ENCODE measurements around the gene ITGA2. TPM values are rescaled to one million over a fixed set of nuclear protein-coding genes. Genes with fewer than 3 reads are reported as not detected.

The ITGA2 gene
- total and polyA plus RNA-seq, 2 of the 8 experiments (the other 6 are each of a cell fraction or from before 2014, with no cell fraction given), result 1.4 to 7.7 TPM

- Histone ChIP-seq H4K5ac (ENCODE audit: insufficient read length, low read depth, low read length) (no peak overlapping the region), H2AFZ (ENCODE audit: low read length) (no peak overlapping the region), H3K56ac (replicated peaks; ENCODE audit: insufficient read length, low read depth, low read length) (no peak overlapping the region), H3K4me1 (replicated peaks in 1 of 4; ENCODE audit: control insufficient read depth in 3 of 4, insufficient read depth in 4 of 4, low read length in 3 of 4) (no peaks in the 10 kb centered on the region), H3K79me2 (ENCODE audit: control insufficient read depth in 1 of 2, insufficient read depth in 2 of 2, low read length in 2 of 2) (no peaks in the 10 kb centered on the region), H2BK15ac (ENCODE audit: low read length) (no peak overlapping the region), H3K9ac (replicated peaks in 1 of 4; ENCODE audit: extremely low read depth in 1 of 4, low read depth in 3 of 4, low read length in 3 of 4) (no peak overlapping the region), H3K36me3 (ENCODE audit: control insufficient read depth in 2 of 4, insufficient read depth in 4 of 4, low read length in 3 of 4) (no peaks in the 10 kb centered on the region), H3K27ac (ENCODE audit: low read depth, low read length) (no peak overlapping the region), H3K14ac (ENCODE audit: insufficient read length) (no peak overlapping the region), H2BK20ac (ENCODE audit: low read length) (no peak overlapping the region), H3K4ac (replicated peaks; ENCODE audit: insufficient read length, low read depth, low read length) (no peak overlapping the region), H3K27me3 (replicated peaks in 1 of 4; ENCODE audit: control insufficient read depth in 3 of 4, extremely low read depth in 1 of 4, insufficient read depth in 3 of 4, low read length in 3 of 4) (no peaks in the 10 kb centered on the region), H2BK5ac (ENCODE audit: low read depth, low read length) (no peak overlapping the region), H4K91ac (replicated peaks; ENCODE audit: insufficient read length, low read length) (no peak overlapping the region), H4K20me1 (replicated peaks in 1 of 2; ENCODE audit: control insufficient read depth in 1 of 2, insufficient read depth in 2 of 2, low read length in 2 of 2) (no peaks in the 10 kb centered on the region), H3K9me3 (ENCODE audit: insufficient read depth in 2 of 2, low read depth in 1 of 2, low read length in 1 of 2) (no peaks in the 10 kb centered on the region), H3K23ac (ENCODE audit: insufficient read length) (no peak overlapping the region), H2BK12ac (ENCODE audit: low read depth, low read length) (no peak overlapping the region), H3K79me1 (ENCODE audit: low read depth, low read length) (no peaks in the 10 kb centered on the region), H2BK120ac (replicated peaks; ENCODE audit: low read depth, low read length) (no peak overlapping the region), H4K8ac (ENCODE audit: extremely low read depth, insufficient read depth, low read length) (no peak overlapping the region), H2AK5ac (ENCODE audit: low read depth, low read length) (no peak overlapping the region), H3K23me2 (ENCODE audit: low read depth, low read length) (no peaks in the 10 kb centered on the region), H3K18ac (ENCODE audit: extremely low read depth, low read length) (no peak overlapping the region), H3K4me2 (ENCODE audit: insufficient read depth in 1 of 2, low read depth in 2 of 2, low read length in 2 of 2) (no peak overlapping the region), H3K4me3 (ENCODE audit: extremely low read depth in 1 of 4, insufficient read depth in 2 of 4, low read depth in 3 of 4, low read length in 4 of 4) (no peak overlapping the region)
- 97% methylated on average over 3 of the region's 3 CpGs; no CpG with 5 or more reads in 1 of the 2 experiments for WGBS, 2 experiments (ENCODE audit: extremely low coverage in 1 of 2, insufficient coverage in 1 of 2, insufficient read length in 1 of 2, insufficient replicate concordance in 2 of 2, low coverage in 1 of 2, low lambda C conversion rate in 2 of 2, missing lambda C conversion rate in 1 of 2)
- no peak for DNase-seq (ENCODE audit: low read depth in 1 of 2, low spot score in 2 of 2)
- no peak for FAIRE-seq
- POLR2A ChIA-PET (ENCODE audit: partially characterized antibody), result no interaction called here
- CTCF ChIA-PET (ENCODE audit: partially characterized antibody), result interaction anchor here (1.6 to 5.3 kb wide), 10 partner anchors 11 to 164 kb away, joined by 4 to 72 read pairs (median 24); partner anchors contain the start of gene ITGA2
- TF ChIP-seq PHF8 (conservative IDR thresholded peaks at IDR 0.05; ENCODE audit: low read depth, low read length), result no peak
- TF ChIP-seq CREB1 (IDR thresholded peaks at IDR 0.05), result no peak
- TF ChIP-seq TAF1 (IDR thresholded peaks at IDR 0.05; ENCODE audit: low read depth, low read length), result no peak
- TF ChIP-seq ZNF274 (IDR thresholded peaks at IDR 0.05; ENCODE audit: borderline replicate concordance, extremely low read depth, low read length), result no peak
- no peak for TF ChIP-seq BACH1 (IDR thresholded peaks at IDR 0.05; ENCODE audit: low read length)
- no peak for TF ChIP-seq SP1 (IDR thresholded peaks at IDR 0.05; ENCODE audit: low read depth, low read length)
- no peak for TF ChIP-seq KDM1A (IDR thresholded peaks at IDR 0.05; ENCODE audit: borderline replicate concordance, low read length)
Measured at GRCh38 chr5:52950686-52951085, 38.5 kb upstream of the ITGA2 start.

All from H1 (cell line).